ENCODE results near the gene DEFB129. TPM values are rescaled to one million over a fixed set of nuclear protein-coding genes. Genes with fewer than 3 reads are reported as not detected.
"Not testable (repeated sequence)": the region's sequence is repeated elsewhere in the genome, so short reads cannot be mapped to it uniquely, and the experiment has no call there.

The DEFB129 gene
- total RNA-seq, 1 donor from 2014 or later = not detected

DNA sequence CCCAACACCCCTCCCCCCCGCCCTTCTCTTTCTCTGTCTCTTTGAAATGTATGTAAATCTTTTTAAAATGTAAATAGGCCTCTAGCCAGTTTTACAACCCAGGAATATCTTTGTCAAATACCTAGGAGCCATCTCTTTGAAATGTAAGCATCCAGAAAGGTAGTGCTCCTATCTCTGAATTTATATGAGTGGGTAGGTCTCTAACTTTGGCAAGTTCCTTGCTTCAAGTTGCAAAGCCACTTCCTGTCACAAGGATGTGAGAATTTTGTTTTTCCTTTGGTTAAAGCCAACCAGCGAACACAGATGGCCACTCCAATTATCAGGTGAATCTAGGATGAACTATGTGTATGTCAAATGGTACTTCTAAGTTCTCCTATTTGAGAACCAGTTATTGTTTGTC is 24.3 kb downstream of the DEFB129 start:
- Mint-ChIP-seq H3K27ac (ENCODE audit: unreplicated experiment) (no peak overlapping the region), H3K36me3 (ENCODE audit: unreplicated experiment) (no peaks in the 10 kb centered on the region), H3K4me1 (ENCODE audit: unreplicated experiment) (no peaks in the 10 kb centered on the region), H3K27me3 (ENCODE audit: unreplicated experiment) (peaks cover 32% of the 10 kb centered on the region), H3K4me3 (ENCODE audit: unreplicated experiment) (no peak overlapping the region), H3K9me3 (ENCODE audit: unreplicated experiment) (no peaks in the 10 kb centered on the region)
- TF ChIP-seq, protein P1, sequence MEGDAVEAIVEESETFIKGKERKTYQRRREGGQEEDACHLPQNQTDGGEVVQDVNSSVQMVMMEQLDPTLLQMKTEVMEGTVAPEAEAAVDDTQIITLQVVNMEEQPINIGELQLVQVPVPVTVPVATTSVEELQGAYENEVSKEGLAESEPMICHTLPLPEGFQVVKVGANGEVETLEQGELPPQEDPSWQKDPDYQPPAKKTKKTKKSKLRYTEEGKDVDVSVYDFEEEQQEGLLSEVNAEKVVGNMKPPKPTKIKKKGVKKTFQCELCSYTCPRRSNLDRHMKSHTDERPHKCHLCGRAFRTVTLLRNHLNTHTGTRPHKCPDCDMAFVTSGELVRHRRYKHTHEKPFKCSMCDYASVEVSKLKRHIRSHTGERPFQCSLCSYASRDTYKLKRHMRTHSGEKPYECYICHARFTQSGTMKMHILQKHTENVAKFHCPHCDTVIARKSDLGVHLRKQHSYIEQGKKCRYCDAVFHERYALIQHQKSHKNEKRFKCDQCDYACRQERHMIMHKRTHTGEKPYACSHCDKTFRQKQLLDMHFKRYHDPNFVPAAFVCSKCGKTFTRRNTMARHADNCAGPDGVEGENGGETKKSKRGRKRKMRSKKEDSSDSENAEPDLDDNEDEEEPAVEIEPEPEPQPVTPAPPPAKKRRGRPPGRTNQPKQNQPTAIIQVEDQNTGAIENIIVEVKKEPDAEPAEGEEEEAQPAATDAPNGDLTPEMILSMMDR (IDR thresholded peaks at IDR 0.05) = no peak
- no peak for DNase-seq (ENCODE audit: extremely low spot score, unreplicated experiment)

DNA sequence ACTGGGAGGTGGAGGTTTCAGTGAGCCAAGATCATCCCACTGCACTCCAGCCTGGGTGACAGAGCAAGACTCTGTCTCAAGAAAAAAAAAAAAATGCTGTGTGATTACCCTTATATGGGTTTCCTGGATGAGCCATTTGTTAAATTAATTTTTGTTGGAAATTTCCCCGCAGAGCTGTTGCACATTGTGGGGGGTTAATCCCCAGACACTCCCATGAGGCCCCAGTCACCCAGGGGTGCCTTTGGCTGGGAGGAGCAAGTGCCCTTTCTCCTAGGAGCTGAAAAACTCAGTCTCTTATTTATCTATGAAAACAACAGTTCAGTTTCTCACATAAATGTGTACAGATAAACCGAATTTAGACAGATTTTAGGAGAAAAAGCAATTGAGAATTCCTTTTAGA is 25.7 kb downstream of the DEFB129 start:
- H3K4me1 Mint-ChIP-seq (ENCODE audit: unreplicated experiment) = no peaks in the 10 kb centered on the region
- H3K9me3 Mint-ChIP-seq (ENCODE audit: unreplicated experiment) = no peaks in the 10 kb centered on the region
- peaks cover 38% of the 10 kb centered on the region for H3K27me3 Mint-ChIP-seq (ENCODE audit: unreplicated experiment)
- no peak overlapping the region for H3K27ac Mint-ChIP-seq (ENCODE audit: unreplicated experiment)
- no peak overlapping the region for H3K4me3 Mint-ChIP-seq (ENCODE audit: unreplicated experiment)
- no peaks in the 10 kb centered on the region for H3K36me3 Mint-ChIP-seq (ENCODE audit: unreplicated experiment)
- TF ChIP-seq, protein P1 (IDR thresholded peaks at IDR 0.05) = no peak
- peak; percentile 44 for DNase-seq (ENCODE audit: extremely low spot score, unreplicated experiment)

DNA sequence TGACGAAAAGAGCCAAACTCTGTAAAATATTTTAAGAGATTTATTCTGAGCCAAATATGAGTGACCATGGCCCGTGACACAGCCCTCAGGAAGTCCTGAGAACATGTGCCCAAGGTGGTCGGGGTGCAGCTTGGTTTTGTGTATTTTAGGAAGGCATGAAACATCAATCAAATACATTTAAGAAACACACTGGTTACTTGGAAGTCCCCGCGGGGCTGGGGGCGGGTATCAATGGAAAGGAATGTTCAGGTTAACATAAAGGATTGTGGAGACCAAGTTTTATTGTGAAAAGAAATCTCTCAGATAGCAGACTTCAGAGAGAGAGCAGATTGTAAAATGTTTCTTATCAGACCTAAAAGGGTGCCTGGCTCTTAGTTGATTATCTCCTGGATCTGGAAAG is 26.4 kb downstream of the DEFB129 start:
- DNase-seq (ENCODE audit: extremely low spot score, unreplicated experiment) = peak; percentile 53
- H3K4me3 Mint-ChIP-seq (ENCODE audit: unreplicated experiment); H3K27ac Mint-ChIP-seq (ENCODE audit: unreplicated experiment); H3K4me1 Mint-ChIP-seq (ENCODE audit: unreplicated experiment); H3K36me3 Mint-ChIP-seq (ENCODE audit: unreplicated experiment); H3K9me3 Mint-ChIP-seq (ENCODE audit: unreplicated experiment): not testable (repeated sequence)
- H3K27me3 Mint-ChIP-seq (ENCODE audit: unreplicated experiment) = peaks cover 43% of the 10 kb centered on the region

DNA sequence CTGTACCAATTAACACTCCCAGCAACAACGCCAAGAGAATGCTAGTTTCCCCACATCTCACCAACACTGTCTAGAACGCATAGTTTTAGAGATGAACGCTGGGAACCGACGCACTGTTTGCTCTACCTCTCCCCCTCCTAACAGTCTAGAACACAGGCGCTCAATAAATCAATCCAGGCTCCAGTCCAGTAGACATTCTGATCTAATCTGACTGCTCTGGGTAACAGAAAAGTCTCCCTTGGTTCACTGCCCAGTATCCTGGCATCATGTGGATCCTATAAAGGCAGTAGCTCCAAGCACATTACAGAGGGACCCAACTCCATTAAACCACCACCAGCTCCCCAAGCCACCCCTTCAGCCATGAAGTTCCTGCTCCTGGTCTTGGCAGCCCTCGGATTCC is 30.4 kb downstream of the DEFB129 start, which contains the start of gene DEFB132:
Gene DEFB132 (plus strand): TSS at position 306 of the 400 bp plus-strand sequence. CDS start 55 bp downstream, at position 361.
- DNase-seq (ENCODE audit: extremely low spot score, unreplicated experiment) = no peak
- no peaks in the 10 kb centered on the region for H3K9me3 Mint-ChIP-seq (ENCODE audit: unreplicated experiment)
- H3K27me3 Mint-ChIP-seq (ENCODE audit: unreplicated experiment) = peaks cover 46% of the 10 kb centered on the region
- H3K4me3 Mint-ChIP-seq (ENCODE audit: unreplicated experiment) = no peak within 1 kb of the TSS
- H3K4me1 Mint-ChIP-seq (ENCODE audit: unreplicated experiment) = no peaks in the 10 kb centered on the region
- H3K36me3 Mint-ChIP-seq (ENCODE audit: unreplicated experiment) = no peaks in the 10 kb centered on the region
- TF ChIP-seq, protein P1 (IDR thresholded peaks at IDR 0.05) = no peak
- H3K27ac Mint-ChIP-seq (ENCODE audit: unreplicated experiment) = no peak within 1 kb of the TSS

DNA sequence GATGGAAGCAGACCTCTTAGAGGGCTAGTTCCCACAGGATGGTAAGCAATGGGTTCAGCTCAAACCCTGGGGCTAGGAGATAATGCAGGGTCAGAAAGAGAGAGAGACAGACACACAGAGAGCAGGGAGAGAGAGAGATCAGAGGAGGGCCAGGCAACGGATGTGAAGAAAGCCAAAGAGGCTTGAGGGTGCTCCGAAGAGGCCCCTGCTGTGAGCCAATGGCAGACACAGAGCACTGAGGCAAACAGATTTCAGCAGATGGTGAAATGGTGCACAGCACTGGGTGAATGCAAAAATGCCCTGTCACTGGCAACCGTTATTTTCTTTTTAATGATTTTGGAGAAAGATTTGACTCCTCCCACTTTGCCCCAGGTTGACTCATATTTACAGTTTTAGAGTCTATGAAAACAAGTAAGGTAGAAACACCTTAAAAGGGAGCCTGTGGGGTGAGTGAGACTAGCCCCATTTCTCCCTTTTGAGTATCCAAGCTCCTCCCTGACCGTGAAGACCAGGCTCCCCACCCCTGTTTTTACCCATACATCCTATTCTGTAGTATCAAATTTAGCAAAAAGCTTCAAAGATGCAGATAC is 31.3 kb downstream of the DEFB129 start:
- no peak for DNase-seq (ENCODE audit: extremely low spot score, unreplicated experiment)
- Mint-ChIP-seq H3K4me1 (ENCODE audit: unreplicated experiment) (no peaks in the 10 kb centered on the region), H3K27me3 (ENCODE audit: unreplicated experiment) (peaks cover 49% of the 10 kb centered on the region), H3K27ac (ENCODE audit: unreplicated experiment) (no peak overlapping the region), H3K36me3 (ENCODE audit: unreplicated experiment) (no peaks in the 10 kb centered on the region), H3K4me3 (ENCODE audit: unreplicated experiment) (no peak overlapping the region), H3K9me3 (ENCODE audit: unreplicated experiment) (no peaks in the 10 kb centered on the region)
- TF ChIP-seq, protein P1 (IDR thresholded peaks at IDR 0.05) = no peak
